NOMO-1 treated with DMSO at 0.1 percent for 48 hours (cell line): ENCODE measurements around the gene RPS2.
"Not testable (repeated sequence)": the region's sequence is repeated elsewhere in the genome, so short reads cannot be mapped to it uniquely, and the experiment has no call there.

ENCODE experiments used
- DNase-seq: peaks from one replicate; lab custom pipeline; 2025; ENCODE audit not compliant: unreplicated experiment; lab: John Stamatoyannopoulos, UW

Gene RPS2

DNA sequence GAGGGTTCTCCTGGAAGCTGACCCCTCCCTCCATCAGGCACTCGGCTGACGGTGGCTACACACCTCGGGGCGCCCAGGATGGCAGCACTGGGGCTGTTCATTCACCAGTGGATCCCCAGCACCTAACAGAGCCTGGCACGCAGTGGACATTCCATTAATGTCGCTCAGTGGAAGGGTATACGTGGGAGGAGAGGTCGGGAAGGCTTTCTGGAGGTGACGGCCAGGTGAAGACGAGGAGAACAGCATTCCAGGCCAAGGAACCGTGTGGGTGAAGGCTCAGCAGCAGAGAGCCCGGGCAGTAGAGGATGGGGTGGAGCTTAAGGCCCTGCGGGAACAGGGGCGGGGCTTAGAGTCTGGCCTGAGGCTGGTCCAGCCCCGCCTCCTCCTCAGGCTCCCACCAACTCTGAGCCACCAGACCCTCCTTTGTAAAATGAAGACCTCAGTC is 43.9 kb downstream of the RPS2 start:
- DNase-seq = peak; percentile 34

DNA sequence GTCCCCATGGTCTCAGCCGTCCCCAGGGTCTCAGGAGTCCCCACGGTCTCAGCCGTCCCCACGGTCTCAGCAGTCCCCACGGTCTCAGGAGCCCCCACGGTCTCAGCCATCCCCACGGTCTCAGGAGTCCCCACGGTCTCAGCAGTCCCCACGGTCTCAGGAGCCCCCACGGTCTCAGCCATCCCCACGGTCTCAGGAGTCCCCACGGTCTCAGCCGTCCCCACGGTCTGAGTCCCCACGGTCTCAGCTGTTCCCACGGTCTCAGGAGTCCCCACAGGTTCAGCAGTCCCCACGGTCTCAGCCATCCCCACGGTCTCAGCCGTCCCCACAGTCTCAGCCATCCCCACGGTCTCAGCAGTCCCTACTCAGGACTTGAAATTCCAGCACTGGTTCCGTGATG is 44.5 kb downstream of the RPS2 start:
- not testable (repeated sequence) for DNase-seq

DNA sequence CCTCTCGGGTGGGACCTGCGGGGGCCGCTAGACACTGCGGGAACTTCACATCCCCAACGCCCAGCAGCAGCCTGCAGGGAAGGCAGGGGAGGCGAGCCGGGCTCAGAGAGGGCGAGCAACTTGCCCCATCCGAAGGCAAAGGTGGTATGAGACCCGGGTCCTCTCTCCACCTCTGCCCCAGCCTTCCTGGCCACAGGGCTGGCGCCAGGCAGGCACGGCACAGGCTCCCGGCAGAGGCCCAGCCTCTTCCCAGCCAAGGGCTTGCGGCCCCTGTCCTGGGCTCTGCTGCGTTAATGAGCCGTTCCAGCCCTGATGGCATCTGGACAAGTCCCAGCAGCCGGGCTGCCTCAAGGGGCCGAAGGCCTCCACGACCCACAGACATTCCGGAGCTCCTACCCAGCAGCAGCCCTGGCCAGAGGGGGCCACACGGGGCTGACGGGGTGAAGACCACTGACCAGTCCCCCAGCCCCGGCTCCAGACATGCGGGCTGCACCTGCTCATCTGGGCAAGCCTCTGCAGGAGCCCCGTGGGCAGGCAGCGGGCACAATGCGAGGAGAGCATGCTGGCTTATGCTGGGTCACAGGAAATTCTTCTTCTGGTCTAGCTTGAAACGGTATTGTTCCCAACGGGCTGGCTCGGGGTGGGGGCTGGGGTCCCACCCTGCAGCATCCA is 45.2 kb downstream of the RPS2 start:
- no peak for DNase-seq

DNA sequence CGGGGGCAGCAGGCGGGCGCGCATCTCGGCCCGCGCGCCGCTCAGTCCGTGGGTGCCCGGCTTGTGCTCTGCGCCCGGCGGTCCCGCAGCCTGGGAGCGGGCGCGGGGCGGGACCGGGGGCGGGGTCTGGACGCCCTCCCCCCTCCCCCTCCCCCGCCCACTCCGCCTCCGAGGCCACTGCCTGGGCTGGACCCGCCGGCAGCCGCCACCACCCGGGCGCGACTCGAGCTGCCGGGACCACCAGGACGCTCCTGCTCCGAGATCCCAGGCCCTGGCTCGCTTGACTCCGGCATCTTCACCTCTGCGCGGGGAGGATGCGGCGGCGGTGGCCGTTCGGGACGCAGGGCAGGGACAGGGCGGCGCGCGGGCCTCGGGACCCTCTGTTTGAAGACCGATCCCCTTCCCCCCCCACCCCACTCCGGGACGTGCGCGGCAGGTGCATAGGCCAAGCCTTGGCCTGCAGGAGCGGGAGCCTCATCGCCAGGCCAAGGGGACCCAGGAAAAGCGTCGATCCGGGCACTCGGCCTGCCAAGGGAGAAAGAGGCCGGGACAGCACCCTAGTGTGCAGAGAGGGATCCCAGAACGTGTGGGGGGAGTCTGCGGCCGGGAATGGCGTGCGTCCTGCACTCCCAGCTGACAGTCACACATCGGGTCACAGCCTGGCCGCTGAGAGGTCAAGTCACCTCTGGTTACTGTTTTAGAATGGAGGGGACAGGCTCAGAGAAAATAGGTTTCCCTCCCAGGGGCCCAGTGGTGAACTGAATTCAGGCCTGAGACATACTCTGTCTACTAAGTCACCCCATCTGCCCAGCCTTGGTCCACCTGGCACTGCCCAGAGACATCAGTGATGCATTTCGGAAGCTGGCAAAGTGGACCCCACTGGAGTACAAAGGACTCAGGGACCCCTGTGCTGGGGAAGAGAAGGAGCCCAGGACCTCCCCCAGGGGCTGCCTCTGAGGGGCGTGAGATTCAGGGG is 46.0 kb downstream of the RPS2 start, which contains the start of gene HS3ST6:
TSS of gene HS3ST6 (minus strand) at position 65 of the 976 bp plus-strand sequence. CDS start 92 bp downstream, outside the sequence.
- DNase-seq = no peak

DNA sequence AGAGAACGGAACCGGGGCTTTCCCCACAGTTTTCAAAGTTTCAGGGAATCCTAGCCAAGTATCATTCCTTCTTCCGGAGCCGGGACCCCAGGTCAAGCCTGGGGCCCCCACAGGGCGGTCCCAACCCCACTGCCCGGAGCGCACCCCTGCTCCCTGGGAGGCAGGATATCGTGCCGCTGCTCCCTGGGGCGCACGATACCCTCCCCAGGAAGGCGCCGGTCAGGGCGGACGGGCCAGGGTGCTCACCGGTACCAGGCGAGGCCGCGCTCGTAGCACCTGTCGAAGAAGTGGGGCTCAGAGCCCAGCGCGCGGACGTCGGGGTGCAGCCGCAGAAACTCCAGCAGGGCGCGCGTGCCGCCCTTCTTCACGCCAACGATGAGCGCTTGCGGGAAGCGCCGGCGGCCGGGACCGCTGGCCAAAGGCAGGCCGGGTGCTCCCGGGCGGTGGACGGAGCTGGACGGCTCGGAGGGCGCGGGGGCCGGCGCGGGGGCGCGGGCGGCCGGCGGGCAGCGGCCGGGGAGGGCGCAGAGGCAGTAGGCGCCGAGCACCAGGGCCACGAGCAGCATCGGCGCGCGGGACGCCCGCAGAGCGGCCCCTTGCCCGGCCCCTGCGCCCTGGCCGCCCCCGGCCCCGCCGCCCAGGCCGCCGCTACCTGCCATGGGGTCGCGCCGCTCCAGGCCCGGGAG is 46.8 kb downstream of the RPS2 start:
- DNase-seq = no peak

DNA sequence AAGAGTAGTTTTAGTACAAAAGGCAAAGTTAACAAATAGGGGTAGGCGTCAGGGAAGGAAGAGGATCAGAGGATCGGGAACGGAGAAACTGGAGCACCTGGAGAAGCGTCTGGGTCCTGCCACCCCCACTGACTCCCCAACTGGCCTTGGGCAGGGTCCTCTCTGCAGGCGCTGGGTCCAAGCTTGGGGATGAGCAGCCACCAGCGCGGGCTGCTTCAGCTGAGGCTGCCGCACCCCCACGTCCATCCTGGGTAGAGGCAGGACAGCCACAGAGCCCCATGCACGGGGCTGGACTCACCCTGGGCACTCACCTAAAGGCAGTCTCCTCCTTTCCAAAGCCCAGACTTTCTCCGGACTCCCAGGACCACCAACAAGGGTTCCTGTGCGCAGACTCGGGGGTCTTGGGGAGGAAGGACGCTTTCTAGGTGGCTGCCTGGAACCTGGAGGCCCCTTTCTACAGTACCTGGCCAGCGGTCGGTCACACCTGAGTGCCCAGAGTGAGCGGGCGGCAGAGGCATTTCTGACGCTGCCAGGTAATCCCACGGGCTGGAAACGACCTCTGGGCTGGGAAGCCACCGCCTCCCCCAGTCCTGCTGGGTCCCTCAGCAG is 47.5 kb downstream of the RPS2 start:
- DNase-seq = no peak

DNA sequence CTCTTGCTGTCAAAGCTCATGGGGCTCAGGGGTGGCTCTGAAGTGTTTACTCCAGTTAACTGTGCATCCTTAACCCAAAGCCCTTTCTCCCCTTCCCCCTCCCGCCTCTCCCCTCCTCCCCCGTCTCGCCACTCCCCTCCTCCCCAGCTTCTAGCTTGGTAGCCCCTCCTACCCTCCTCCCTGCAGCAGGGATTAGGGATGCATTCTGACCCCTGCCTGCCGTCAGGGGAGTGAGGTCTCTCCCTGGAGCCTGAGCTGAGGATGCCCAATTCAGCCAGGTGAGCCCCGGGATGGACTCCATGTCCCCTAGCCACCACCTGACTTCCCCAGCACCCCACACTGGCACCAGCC is 48.0 kb downstream of the RPS2 start:
- no peak for DNase-seq

DNA sequence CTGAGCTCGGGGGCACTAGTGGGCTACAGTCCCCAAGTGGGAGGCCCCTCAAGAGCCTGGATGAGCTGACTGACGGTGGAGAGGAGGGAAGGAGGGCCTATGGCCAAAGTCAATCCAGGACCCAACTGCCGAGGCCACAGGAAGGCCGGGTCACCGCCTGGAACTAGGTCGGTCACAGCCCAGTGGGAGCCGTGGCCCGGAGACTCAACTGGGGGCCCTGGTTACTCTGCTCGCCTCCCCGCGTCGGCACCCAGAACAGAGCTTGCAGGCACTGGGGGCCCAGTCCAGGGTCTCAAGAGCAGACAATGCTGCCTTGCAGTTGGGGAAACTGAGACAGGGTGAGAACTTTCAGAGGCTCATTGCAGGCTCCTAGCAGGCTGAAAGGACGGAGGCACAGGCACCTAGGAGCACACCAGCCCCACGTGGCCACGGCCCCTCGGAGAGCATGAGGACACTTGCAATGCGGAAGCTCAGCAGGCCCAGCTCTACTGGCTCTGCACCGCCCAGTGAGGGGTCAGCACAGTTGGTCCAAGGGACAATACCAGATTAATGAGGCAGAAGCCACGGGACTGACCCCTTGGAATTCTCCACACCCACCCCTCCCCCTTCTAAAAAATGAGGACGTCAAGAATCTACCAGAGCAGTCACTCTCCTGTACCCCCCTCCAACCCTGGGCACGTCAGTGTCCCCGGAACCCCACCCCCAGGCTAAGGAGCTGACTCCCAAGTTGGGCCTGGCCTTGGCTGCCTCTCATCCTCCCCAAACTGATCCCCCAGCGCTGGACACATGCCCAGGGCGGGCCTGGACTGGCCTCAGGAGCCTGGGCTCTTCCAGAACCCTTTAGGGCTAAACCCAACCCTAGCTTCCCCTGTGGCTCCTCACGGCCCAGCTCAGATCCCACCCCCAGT is 48.6 kb downstream of the RPS2 start:
- no peak for DNase-seq

DNA sequence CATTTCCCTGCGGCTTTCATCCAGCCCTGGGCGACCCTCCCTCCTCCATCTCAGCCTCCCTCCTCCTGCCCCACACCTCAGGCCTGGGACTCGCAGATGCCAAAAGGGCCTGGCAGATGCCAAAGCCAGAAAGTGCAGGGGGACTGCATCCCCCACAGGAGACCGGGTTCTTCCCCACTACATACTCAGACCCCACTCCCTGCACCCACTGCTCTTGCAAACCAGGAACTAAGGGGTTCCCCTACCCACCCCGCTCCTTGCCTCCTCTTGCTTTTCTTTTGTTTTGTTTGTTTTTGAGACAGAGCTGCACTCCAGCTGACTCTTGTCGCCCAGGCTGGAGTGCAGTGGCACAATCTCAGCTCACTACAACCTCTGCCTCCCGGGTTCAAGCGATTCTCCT is 49.6 kb downstream of the RPS2 start:
- DNase-seq = no peak

DNA sequence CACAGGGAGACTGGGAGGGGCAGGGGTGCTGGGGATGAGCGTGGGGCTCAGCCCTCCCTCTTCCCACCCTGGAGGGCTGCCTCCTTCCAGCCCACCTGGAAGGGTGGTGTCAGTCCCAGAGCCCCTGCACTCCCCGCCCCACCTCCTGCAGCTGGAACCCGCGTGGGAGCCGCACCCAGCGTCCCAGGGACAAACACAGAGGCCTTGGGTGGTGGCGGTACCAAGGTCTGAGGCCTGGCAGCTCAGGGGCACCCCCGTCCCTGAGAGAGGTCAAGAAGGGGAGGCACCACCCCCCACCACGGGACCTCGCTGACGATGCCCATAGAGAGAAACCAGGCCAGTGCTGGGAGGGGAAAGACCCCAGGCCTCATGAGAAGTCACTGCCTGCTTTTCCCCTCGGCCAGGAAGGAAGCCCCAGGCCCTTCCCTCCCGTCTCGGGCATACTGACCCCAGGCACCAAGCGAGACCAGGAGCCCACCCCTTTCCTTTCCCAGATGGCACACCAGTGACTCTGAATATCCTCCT is 50.5 kb downstream of the RPS2 start:
- no peak for DNase-seq

DNA sequence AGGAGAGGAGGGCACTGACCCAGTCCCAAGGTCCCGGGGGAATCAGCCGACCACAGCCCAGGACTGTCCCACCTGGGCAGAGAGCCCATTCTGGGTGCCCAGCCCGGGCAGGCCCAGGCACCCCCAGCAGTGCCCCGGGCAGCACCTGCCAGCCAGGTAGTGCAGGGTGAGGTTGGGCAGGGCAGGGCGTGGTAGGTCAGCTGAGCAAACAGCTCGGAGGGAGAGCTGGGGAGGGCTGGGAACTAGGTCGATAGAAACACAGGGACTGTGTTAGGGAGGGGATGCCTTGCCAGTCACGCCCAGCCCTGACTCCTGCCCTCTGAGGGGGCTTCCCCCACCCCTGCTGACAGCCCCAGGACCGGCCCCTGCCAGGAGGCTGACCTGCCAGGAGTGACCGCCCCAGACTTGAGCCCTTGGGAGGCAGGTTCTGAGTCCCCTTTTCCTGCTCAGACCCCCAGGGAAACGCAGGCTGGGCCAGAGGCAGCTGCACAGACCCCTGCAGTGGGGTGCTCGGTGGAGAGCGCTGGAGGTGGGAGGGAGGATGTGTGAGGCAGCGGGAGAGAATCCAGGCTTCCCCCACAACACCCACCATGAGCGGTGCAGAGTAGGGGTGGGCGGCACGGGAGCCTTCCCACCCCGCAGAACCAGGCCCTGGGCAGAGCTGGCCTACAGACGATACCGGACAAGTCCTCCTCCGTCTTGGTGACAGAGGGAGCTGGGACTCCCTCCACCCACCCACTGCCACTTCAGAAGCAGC is 51.1 kb downstream of the RPS2 start:
- DNase-seq = no peak

DNA sequence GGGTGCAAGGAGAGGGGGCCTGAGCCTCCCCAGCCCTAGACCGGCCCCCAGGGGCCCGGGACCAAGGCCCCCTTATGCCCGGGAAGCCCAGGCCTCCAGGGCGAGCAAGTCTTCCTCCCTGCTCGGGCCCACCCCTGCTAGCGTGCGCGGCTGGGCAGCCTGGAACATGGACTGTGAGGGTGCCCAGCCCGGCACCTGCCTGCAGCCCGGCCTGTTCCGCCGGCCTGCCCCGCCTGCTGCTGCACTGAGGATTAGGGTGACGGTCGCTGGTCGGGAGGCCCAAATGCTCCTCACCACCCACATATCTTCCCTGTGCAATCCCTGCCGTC is 52.4 kb downstream of the RPS2 start:
- DNase-seq = no peak
